Adipocyte (in vitro differentiated cells): ENCODE data around the gene TNNT2.

Source experiments
- DNase-seq: peaks from one replicate; pipeline ENCODE4 v3.0.0-alpha.2; 2015; ENCODE audit warnings: low read depth
- H3K27me3 ChIP-seq: replicated peaks from 2 replicates; pipeline ENCODE4 v1.7.0; 2013; ENCODE audit warnings: mild to moderate bottlenecking, low read length, moderate library complexity; ENCODE audit not compliant: control insufficient read depth, insufficient read depth
- H3K36me3 ChIP-seq: 2 replicates; pipeline ENCODE4 v1.7.0; 2013; ENCODE audit warnings: low read length, mild to moderate bottlenecking, moderate library complexity; ENCODE audit not compliant: control insufficient read depth, insufficient read depth, severe bottlenecking
- H3K4me1 ChIP-seq: 2 replicates; pipeline ENCODE4 v1.7.0; 2013; ENCODE audit warnings: mild to moderate bottlenecking, low read length, moderate library complexity; ENCODE audit not compliant: control insufficient read depth, insufficient read depth
- H3K4me3 ChIP-seq: 2 replicates; pipeline ENCODE4 v1.7.0; 2013; ENCODE audit warnings: mild to moderate bottlenecking, low read length, moderate library complexity
- H3K9ac ChIP-seq: 2 replicates; pipeline ENCODE4 v1.7.0; 2013; ENCODE audit warnings: mild to moderate bottlenecking, low read length, moderate library complexity
- H3K9me3 ChIP-seq: 2 replicates; pipeline ENCODE4 v1.7.0; 2013; ENCODE audit warnings: mild to moderate bottlenecking, low read length, moderate library complexity; ENCODE audit not compliant: control insufficient read depth

Gene TNNT2

DNA sequence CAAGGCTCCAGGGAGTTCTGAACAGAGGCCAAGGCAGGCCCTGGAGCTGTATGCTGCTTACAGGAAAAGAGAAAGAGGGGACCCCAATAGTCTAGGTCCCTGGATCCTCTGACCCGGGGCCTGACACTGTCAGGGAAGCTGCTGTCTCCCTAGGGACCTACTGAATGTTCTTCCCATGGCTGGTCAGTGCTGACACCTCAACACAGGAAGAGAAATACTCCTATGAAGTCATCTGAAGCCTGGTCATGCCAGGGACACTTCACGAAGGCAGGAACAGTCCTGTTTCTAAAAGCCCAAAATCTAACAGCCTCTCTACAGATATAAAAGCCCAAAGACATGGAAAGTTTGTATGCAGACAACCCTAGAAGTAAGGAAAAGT, 23.4 kb upstream of the TNNT2 start:
- no peak overlapping the region for H3K4me3 ChIP-seq
- H3K27me3 ChIP-seq, result peaks cover 65% of the 10 kb centered on the region
- H3K9ac ChIP-seq, result no peak overlapping the region
- H3K4me1 ChIP-seq, result no peaks in the 10 kb centered on the region
- no peaks in the 10 kb centered on the region for H3K9me3 ChIP-seq
- DNase-seq, result no peak
- H3K36me3 ChIP-seq, result no peaks in the 10 kb centered on the region

DNA sequence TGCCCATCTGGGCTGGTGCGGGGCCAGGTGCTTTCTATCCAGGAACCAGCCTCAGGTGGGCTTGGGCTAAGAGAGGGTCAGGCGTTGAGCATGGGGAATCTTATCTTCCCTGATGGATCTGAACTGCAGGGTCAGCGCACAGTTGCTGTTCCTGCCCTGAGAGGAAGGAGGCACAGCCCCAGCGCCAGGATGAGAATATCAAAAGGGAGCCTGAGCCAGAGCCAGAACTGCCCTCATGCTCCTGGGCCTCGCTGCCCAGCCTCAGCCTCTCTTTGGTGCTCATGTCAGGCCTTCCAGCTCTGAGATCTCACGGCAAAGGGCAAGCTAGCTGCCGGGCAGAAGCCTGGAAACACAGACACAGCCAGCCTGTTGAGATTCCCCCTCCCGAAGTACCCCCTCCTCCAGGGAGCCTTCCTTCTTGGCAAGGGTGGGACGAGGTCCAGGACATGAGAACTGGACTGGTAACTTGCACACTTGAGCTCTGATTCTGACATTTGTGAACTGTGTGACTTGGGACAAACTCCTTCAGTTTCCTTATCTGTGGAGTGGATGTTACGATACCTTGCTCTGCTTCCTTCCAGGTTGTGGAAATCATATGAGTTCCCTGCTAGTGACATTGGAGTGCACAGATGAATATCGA, 22.9 kb upstream of the TNNT2 start:
- DNase-seq, result no peak
- Histone ChIP-seq H3K36me3 (no peaks in the 10 kb centered on the region), H3K4me1 (no peaks in the 10 kb centered on the region), H3K9me3 (no peaks in the 10 kb centered on the region), H3K4me3 (no peak overlapping the region), H3K9ac (no peak overlapping the region), H3K27me3 (peaks cover 65% of the 10 kb centered on the region)

DNA sequence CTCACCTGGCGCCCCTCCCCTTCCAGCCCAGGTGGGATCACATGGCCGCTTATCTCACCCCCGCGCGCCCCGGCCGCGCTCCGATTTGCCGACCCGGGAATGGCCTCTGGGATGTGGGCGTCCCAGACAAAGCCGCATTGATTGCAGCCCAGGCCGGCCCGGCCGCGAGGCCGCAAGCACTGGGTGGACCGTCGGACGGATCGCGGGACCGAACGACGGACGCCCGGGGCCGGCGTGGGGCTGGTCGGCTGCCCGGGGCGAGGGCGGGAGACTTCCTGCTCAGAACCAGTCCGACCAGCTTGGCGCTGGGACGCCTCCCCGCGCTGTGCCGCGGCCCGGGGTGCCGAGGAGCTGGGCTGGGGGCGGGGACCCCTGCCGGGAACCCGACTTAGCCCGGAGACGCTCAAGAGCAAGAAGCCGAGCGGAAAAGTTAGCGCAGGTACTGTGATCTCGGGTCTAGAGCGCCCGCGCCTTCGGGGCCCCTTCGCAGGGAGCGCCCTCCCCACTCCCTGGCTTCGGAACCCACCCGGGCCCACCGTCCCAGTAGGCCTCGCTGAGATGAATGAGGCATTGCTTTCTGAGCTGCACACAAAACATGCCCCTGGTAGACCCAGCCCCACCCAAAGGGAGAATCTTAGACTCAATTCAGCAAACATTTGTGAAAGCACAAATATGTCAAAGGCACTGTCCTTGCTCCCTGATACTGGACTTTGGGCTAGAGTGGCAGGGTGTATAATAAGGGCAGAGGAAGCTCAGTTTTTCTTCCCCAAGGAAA, 22.1 kb upstream of the TNNT2 start:
- Histone ChIP-seq H3K4me3 (no peak overlapping the region), H3K27me3 (peaks cover 71% of the 10 kb centered on the region), H3K9ac (no peak overlapping the region), H3K4me1 (no peaks in the 10 kb centered on the region), H3K9me3 (no peaks in the 10 kb centered on the region), H3K36me3 (no peaks in the 10 kb centered on the region)
- peak; percentile 22 for DNase-seq

DNA sequence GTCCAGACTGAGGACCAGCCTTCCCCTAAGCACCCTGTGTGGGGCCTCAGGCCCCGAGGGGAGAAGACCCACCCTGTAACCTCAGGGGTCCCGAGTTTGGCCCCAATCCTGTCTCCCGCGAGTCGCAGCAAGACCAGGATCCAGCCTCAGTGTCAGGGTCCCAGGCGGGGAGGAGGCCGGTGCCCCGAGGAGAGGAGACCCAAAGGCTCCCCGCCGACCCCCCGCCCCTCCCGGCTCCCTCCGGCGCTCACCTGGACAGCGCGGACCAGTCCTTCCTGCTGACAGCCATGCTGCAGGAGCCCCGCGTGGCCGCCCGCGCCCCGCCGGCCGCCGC, 21.5 kb upstream of the TNNT2 start, which contains the start of gene LAD1:
LAD1 (minus strand) TSS at position 307 of the 334 bp plus-strand sequence; CDS start at position 289, 18 bp downstream.
- H3K36me3 ChIP-seq, result no peaks in the 10 kb centered on the region
- H3K27me3 ChIP-seq, result peaks cover 70% of the 10 kb centered on the region
- H3K9me3 ChIP-seq, result no peaks in the 10 kb centered on the region
- no peaks in the 10 kb centered on the region for H3K4me1 ChIP-seq
- H3K9ac ChIP-seq, result no peak within 1 kb of the TSS
- no peak within 1 kb of the TSS for H3K4me3 ChIP-seq
- DNase-seq, result no peak

DNA sequence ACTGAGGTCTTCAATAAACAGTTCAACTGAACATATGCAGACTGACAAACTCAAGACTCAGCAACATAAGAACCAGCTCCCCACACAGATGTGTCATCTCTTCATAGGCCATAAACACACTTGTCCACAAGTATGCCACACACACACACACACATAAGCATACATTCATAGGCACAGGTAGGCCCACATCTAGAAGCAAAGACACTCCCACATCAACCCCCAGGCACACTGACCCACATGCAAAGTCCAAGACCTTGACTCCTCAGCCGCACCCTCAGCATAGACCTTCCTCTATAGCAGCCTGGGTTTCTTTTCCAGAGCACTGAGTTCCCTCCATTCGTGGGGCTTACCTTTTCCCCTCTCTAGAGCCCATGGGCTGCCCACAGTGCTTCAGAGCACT, 20.2 kb upstream of the TNNT2 start:
- H3K4me1 ChIP-seq, result no peaks in the 10 kb centered on the region
- no peaks in the 10 kb centered on the region for H3K36me3 ChIP-seq
- H3K27me3 ChIP-seq, result peaks cover 60% of the 10 kb centered on the region
- H3K4me3 ChIP-seq, result no peak overlapping the region
- no peak for DNase-seq
- no peak overlapping the region for H3K9ac ChIP-seq
- no peaks in the 10 kb centered on the region for H3K9me3 ChIP-seq

DNA sequence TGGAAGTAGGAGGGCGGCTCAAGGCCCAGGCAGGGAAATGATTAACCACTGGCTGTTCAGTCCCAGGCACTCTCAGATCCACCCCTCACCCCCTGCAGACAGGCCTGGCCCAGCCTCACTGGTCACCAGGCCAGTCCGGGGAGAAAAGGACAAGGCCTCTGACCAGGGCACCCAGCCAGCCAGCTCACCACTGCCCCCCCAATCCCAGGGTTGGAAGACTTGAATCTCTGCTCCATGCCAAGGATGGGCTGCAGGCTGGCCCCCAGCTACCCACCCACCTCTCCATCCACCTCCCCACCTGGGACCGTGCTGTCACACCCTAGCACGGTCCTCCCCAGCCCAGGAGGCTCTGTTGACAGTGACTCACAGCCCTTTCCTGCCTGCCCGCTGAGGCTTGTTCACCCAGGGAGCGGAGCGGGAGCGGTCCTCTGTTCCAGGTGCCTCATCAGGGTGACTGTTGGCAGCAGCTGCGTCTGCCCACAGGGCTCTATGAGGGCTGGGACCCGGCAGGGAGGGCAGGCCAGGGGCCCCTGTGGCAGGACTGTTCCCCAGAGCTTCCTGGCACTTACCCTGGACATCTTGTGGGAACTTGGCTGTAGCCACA, 19.5 kb upstream of the TNNT2 start:
- Histone ChIP-seq H3K4me1 (no peaks in the 10 kb centered on the region), H3K27me3 (peaks cover 61% of the 10 kb centered on the region), H3K36me3 (no peaks in the 10 kb centered on the region), H3K9me3 (no peaks in the 10 kb centered on the region), H3K4me3 (no peak overlapping the region), H3K9ac (no peak overlapping the region)
- no peak for DNase-seq

DNA sequence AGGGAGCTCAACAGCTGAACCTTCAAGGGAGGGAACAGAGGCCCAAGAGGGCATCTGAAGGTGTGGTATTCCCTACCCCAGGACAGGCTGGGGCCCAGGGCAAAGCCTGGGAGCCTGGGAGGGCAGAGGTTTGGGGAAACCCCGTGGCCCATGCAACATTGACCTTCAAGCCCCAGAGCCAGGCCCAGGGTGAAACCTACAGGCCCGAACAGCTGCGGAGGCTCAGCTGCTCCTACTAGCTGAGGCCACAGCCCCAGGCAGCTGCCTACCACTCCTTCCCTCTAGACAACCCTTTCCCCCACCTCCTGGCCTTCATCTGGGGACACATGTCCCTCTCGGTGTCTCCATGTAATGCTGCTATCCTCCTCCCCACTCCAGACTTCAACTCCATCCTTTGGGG, 18.5 kb upstream of the TNNT2 start:
- DNase-seq, result no peak
- H3K27me3 ChIP-seq, result peaks cover 60% of the 10 kb centered on the region
- no peak overlapping the region for H3K9ac ChIP-seq

DNA sequence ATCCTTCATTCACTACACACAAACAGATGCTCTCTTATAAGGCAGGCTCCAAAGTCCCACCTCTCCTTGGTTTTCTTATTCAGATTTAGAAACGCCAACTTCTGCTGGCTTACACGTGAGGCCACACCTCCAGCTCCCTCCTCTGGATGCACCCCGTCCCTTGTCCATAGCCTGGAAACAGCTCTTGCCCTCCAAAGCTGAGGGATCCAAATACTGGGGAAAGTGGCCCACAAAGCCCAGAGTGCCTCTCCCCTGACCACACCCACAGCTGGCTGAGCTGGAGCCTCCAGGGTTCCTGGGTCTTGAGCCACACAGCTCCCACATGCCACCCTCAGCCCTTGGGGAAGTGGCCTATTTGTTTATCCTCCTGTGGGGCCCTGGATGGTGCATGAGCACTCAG, 17.1 kb upstream of the TNNT2 start:
- no peak for DNase-seq
- Histone ChIP-seq H3K9me3 (no peaks in the 10 kb centered on the region), H3K4me1 (no peaks in the 10 kb centered on the region), H3K27me3 (peaks cover 47% of the 10 kb centered on the region), H3K36me3 (no peaks in the 10 kb centered on the region), H3K9ac (no peak overlapping the region), H3K4me3 (no peak overlapping the region)

More for the DNA sequence above, 18.5 kb upstream of the TNNT2 start:
- no peaks in the 10 kb centered on the region for H3K4me1 ChIP-seq
- no peak overlapping the region for H3K4me3 ChIP-seq
- H3K36me3 ChIP-seq, result no peaks in the 10 kb centered on the region
- no peaks in the 10 kb centered on the region for H3K9me3 ChIP-seq

DNA sequence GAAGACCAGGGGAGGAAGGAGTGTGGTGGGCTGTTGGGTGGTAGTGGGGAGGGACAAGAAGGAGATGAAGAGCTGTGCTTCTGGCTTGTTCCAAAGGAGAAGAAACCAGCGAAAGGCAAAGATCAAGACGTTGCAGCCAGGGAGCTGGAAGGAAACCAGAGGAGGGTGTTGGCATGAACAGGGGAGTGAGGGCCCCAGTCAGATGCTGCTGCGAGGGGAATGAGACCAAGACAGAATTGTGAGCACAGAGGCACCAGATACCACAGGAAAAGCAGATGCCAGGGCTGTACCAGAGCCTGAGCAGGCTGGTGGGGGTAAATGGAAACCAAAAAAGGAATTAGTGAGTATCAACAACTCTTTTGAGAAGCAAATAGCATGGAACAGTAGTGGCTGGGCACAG, 15.6 kb upstream of the TNNT2 start:
- no peaks in the 10 kb centered on the region for H3K9me3 ChIP-seq
- no peaks in the 10 kb centered on the region for H3K36me3 ChIP-seq
- H3K9ac ChIP-seq, result no peak overlapping the region
- no peak for DNase-seq
- H3K27me3 ChIP-seq, result peaks cover 45% of the 10 kb centered on the region
- H3K4me3 ChIP-seq, result no peak overlapping the region
- no peaks in the 10 kb centered on the region for H3K4me1 ChIP-seq

DNA sequence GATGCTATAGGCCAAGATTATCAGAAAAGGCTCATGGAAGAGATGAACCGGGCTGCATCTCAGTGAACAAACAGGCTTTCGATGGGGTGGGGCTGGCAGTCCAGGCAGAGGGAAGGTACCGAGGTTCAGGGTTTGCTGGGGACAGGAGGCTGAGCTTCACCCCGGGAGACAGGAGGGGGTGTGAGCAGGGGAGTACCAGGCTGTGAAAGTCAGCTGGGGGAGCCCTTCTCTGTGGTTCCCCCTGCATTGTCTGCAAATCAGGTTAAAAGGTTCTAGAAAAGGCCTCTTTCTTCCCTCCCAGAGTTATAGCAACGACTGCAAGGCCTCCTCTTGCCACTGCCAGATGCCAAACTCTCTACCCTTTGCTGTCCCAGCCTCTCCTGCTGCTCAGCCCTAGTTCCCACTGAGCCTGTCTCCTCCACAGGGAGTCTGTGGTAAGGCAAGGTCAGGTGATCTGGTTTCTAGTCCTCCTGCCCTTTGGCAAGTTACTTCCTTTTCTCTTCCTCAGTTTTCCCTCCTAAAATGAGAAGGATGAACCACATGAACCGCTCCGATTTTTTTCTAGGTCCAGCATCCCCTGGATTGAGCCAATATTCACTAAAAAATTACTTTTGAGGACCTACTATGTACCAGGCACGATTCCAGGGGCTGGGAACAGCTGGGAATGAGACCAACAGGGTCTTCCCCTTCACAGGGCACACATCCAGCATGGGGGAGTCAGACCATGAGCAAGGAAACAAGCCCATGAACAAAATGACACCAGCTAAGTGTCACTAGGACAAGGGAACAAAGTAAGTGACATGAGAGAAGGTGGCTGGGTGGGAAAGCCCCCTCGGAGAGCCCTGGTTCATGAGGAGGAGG, 14.4 kb upstream of the TNNT2 start:
- H3K36me3 ChIP-seq, result no peaks in the 10 kb centered on the region
- H3K4me3 ChIP-seq, result no peak overlapping the region
- no peaks in the 10 kb centered on the region for H3K9me3 ChIP-seq
- H3K27me3 ChIP-seq, result peaks cover 45% of the 10 kb centered on the region
- H3K9ac ChIP-seq, result no peak overlapping the region
- DNase-seq, result no peak
- no peaks in the 10 kb centered on the region for H3K4me1 ChIP-seq

DNA sequence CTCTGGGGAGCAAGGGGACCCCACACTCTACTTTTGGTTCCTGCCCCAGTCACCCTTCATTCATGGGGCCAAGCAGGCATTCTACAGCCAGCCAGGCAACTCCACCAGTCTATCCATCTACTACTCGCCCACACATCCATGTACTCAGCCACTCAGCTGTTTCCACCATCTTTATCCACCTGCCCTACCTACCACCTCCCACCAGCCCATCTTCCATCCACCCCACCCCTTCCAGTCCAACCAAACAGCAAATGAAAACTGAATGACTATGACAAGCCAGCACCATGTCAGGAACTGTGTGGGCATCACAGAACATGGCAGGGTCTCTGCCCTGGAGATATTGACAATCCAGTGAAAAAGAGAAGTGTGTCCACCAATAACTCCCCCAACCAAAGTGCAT, 13.7 kb upstream of the TNNT2 start:
- no peak for DNase-seq
- Histone ChIP-seq H3K9ac (no peak overlapping the region), H3K36me3 (no peaks in the 10 kb centered on the region), H3K4me3 (no peak overlapping the region), H3K27me3 (peaks cover 48% of the 10 kb centered on the region), H3K9me3 (no peaks in the 10 kb centered on the region), H3K4me1 (no peaks in the 10 kb centered on the region)
